ENCODE data around the gene POLR2L.

POLR2L gene

GRCh38 chr11:886568-886967 lies 44.2 kb upstream of the POLR2L start:
- H3K27ac ChIP-seq: no peak overlapping the region
- TF ChIP-seq CTCF (IDR thresholded peaks at IDR 0.05): no peak
- no peak overlapping the region for H3K4me3 ChIP-seq
- DNase-seq (ENCODE audit: low spot score): no peak

DNA sequence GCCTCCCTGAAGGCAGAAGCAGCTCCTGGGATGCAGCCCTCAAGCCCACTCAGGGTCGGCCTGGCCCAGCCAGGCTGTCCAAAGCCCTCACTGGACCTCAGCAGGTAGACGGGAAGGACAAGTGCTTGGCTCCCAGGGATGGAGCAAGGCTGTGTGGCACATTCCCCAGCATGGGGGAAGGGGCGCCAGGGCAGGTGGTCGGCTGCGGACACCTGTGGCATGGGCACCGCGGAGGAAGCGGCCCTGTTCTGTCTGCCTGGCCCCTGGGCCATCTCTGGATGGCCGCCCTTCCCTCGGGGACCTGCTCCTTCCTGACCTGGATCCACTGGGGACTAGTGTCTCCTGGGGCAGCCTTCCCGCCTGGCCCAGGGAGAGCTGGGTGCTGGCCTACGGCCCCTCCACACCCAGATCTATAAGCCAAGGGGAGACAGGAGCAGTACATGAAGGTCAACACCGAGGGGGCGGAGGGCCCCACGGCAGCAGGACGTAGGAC lies 42.3 kb upstream of the POLR2L start:
- no peak for TF ChIP-seq CTCF (IDR thresholded peaks at IDR 0.05)

DNA sequence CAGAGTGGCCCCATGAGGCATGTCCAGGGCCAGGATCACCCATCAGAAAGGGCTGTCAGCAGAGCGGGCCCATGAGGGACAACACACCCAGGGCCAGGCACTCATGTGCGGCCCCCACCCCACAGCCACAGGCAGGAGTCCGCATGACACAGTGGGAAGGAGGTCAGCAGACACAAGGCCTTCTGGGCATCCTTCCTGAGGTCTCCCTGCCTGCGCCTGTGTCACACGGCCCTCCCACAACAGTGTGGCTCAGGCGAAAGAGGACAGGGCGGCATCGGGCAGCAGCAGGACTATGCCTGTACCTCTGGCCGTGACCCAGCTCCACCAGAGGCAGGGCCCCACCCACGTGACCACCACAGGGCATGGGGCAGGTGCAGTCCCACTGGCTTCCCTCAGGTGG lies 41.2 kb upstream of the POLR2L start:
- TF ChIP-seq CTCF (IDR thresholded peaks at IDR 0.05): no peak
- no peak for DNase-seq (ENCODE audit: low spot score)
- H3K27ac ChIP-seq: no peak overlapping the region
- no peak overlapping the region for H3K4me3 ChIP-seq

More for the DNA sequence above, 42.3 kb upstream of the POLR2L start:
- no peak overlapping the region for H3K27ac ChIP-seq
- no peak overlapping the region for H3K4me3 ChIP-seq
- no peak for DNase-seq (ENCODE audit: low spot score)

- TF ChIP-seq CTCF (IDR thresholded peaks at IDR 0.05): no peak
Measured at GRCh38 chr11:882596-882995, 40.3 kb upstream of the POLR2L start.

DNA sequence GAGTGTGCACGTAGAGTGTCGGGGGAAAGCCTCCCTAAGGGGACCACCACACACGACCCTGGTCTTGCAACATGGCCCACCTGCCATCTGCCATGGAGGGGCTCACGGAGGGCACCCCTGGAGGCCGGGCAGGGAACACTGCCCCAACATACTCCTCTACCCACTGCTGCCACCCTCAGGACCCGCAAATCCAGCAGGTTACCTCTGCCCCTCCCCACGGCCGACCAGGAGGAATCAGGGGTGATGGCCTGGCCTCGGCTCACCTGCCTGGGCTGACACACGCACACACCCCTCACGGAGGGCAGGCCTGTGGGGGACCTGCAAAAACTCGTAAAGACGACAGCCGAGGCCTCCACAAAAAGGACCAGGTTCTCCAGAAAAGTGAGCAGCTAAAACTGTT lies 38.1 kb upstream of the POLR2L start:
- H3K4me3 ChIP-seq: no peak overlapping the region
- TF ChIP-seq CTCF (IDR thresholded peaks at IDR 0.05): no peak
- DNase-seq (ENCODE audit: low spot score): no peak
- no peak overlapping the region for H3K27ac ChIP-seq

More at GRCh38 chr11:882596-882995, 40.3 kb upstream of the POLR2L start:
- no peak for DNase-seq (ENCODE audit: low spot score)
- Histone ChIP-seq H3K4me3 (no peak overlapping the region), H3K27ac (no peak overlapping the region)

DNA sequence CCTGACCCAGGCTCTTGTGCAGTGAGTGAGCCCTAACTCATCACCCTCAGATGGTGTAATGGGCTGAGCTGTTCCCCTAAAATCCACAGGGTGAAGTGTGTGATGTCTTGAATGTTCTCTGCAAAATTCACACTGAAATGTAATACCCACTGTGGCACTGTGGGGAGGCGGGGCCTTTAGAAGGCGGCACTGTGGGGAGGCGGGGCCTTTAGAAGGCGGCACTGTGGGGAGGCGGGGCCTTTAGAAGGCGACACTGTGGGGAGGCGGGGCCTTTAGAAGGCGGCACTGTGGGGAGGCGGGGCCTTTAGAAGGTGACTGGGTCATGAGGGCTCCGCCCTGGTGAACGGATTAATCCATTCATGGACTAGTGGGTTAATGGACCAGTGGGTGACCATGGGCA lies 35.2 kb upstream of the POLR2L start:
- no peak for DNase-seq (ENCODE audit: low spot score)
- TF ChIP-seq CTCF (IDR thresholded peaks at IDR 0.05): no peak
- H3K4me3 ChIP-seq: no peak overlapping the region
- no peak overlapping the region for H3K27ac ChIP-seq

DNA sequence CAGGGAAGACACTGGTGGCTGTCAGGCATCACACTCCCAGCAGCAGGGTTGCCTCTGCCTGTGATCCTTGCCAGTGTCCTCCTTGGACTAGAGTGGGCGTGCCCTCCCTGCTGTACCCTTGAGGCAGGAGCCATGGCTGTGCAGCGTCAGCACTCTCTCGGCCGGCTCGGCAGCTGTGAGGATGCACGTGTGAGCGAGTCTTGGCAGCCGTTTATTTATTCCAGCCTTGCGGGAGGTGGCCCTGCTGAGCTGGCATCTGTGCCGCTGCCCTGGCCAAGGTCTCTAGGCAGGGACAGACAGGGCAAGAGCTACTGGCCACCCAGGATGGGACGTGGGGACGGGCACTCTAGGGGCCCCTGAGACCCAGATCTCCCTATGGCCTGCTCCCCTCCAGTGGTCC lies 34.2 kb upstream of the POLR2L start:
- no peak overlapping the region for H3K27ac ChIP-seq
- TF ChIP-seq CTCF (IDR thresholded peaks at IDR 0.05): no peak
- DNase-seq (ENCODE audit: low spot score): no peak
- H3K4me3 ChIP-seq: no peak overlapping the region
